ENCODE measurements around the gene ADORA2B.

The ADORA2B gene

GRCh38 chr17:16019347-16019746 is 74.4 kb downstream of the ADORA2B start:
- no peak for DNase-seq (ENCODE audit: low read depth)
- no peak for TF ChIP-seq CTCF (IDR thresholded peaks at IDR 0.05; ENCODE audit: control insufficient read depth, extremely low read depth, insufficient read depth)

GRCh38 chr17:16023881-16024280 is 79.0 kb downstream of the ADORA2B start:
- TF ChIP-seq CTCF (IDR thresholded peaks at IDR 0.05; ENCODE audit: control insufficient read depth, extremely low read depth, insufficient read depth), result no peak
- H3K4me3 ChIP-seq (ENCODE audit: low read depth, low read length), result no peak overlapping the region
- DNase-seq (ENCODE audit: low read depth), result no peak

More at GRCh38 chr17:16019347-16019746, 74.4 kb downstream of the ADORA2B start:
- no peak overlapping the region for H3K4me3 ChIP-seq (ENCODE audit: low read depth, low read length)

- DNase-seq (ENCODE audit: low read depth), result no peak
- no peak for TF ChIP-seq CTCF (IDR thresholded peaks at IDR 0.05; ENCODE audit: control insufficient read depth, extremely low read depth, insufficient read depth)
- H3K4me3 ChIP-seq (ENCODE audit: low read depth, low read length), result no peak overlapping the region
Observed at GRCh38 chr17:16025202-16025601, 80.3 kb downstream of the ADORA2B start.
